MM.1S (cell line): ENCODE data around the gene CYB5RL.

Experiments
- DNase-seq: peaks from one replicate; pipeline ENCODE4 v3.0.0-alpha.2; 2015
- H2AFZ ChIP-seq: fragments of 300-600 bp; sonication (generic); 2 replicates; pipeline ENCODE4 v1.6.0; 2016; ENCODE audit warnings: antibody characterized with exemption, low read length
- H3F3A ChIP-seq: fragments of 300-600 bp; sonication (generic); 2 replicates; pipeline ENCODE4 v1.6.1; 2016; ENCODE audit warnings: mild to moderate bottlenecking, antibody characterized with exemption, low read length, moderate library complexity, mixed read lengths; ENCODE audit not compliant: insufficient read depth
- H3K27ac ChIP-seq: fragments of 300-600 bp; sonication (generic); 2 replicates; pipeline ENCODE4 v1.5.1; 2016; ENCODE audit warnings: mild to moderate bottlenecking, low read length
- H3K27me3 ChIP-seq: fragments of 300-600 bp; sonication (generic); replicated peaks from 2 replicates; pipeline ENCODE4 v1.6.0; 2016; ENCODE audit warnings: low read length; ENCODE audit not compliant: insufficient read depth
- H3K36me3 ChIP-seq: fragments of 300-600 bp; sonication (generic); replicated peaks from 2 replicates; pipeline ENCODE4 v1.6.1; 2016; ENCODE audit warnings: mild to moderate bottlenecking, low read length, mixed read lengths; ENCODE audit not compliant: insufficient read depth
- H3K4me1 ChIP-seq: fragments of 300-600 bp; sonication (generic); 2 replicates; pipeline ENCODE4 v1.6.1; 2016; ENCODE audit warnings: low read length, mixed read lengths
- H3K4me2 ChIP-seq: fragments of 300-600 bp; sonication (generic); 2 replicates; pipeline ENCODE4 v1.6.0; 2016; ENCODE audit warnings: low read depth, low read length
- H3K4me3 ChIP-seq: fragments of 300-600 bp; sonication (generic); 2 replicates; pipeline ENCODE4 v1.5.1; 2016; ENCODE audit warnings: low read length, mixed read lengths
- H3K79me2 ChIP-seq: fragments of 300-600 bp; sonication (generic); 2 replicates; pipeline ENCODE4 v1.6.1; 2016; ENCODE audit warnings: mixed run types, low read length, mixed read lengths
- H3K9ac ChIP-seq: fragments of 300-600 bp; sonication (generic); 2 replicates; pipeline ENCODE4 v1.6.1; 2016; ENCODE audit warnings: low read length, mixed read lengths
- H3K9me2 ChIP-seq: fragments of 300-600 bp; sonication (generic); replicated peaks from 2 replicates; pipeline ENCODE4 v1.6.1; 2016; ENCODE audit warnings: mild to moderate bottlenecking, low read length, mixed read lengths; ENCODE audit not compliant: insufficient read depth
- H3K9me3 ChIP-seq: fragments of 300-600 bp; sonication (generic); replicated peaks from 2 replicates; pipeline ENCODE4 v1.6.1; 2016; ENCODE audit warnings: mild to moderate bottlenecking, low read length, mixed read lengths; ENCODE audit not compliant: insufficient read depth
- H4K20me1 ChIP-seq: fragments of 300-600 bp; sonication (generic); 2 replicates; pipeline ENCODE4 v1.6.1; 2016; ENCODE audit warnings: mild to moderate bottlenecking, low read length, moderate library complexity, mixed read lengths; ENCODE audit not compliant: insufficient read depth
- EZH2 ChIP-seq: fragments of 300-600 bp; sonication (generic); optimal IDR thresholded peaks from 2 replicates; pipeline ENCODE3; 2017; ENCODE audit warnings: low read depth, mild to moderate bottlenecking, antibody characterized with exemption, low read length, mixed read lengths
- EZH2phosphoT487 ChIP-seq: fragments of 300-600 bp; sonication (generic); IDR thresholded peaks from 2 replicates; pipeline ENCODE4 v1.6.1; 2018; ENCODE audit warnings: antibody characterized with exemption, low read length
- TF ChIP-seq, protein P1 (sequence below): fragments of 300-600 bp; sonication (generic); IDR thresholded peaks from 2 replicates; pipeline ENCODE4 v1.5.1; 2016; ENCODE audit warnings: antibody characterized with exemption, low read length, mixed read lengths

The CYB5RL gene

DNA sequence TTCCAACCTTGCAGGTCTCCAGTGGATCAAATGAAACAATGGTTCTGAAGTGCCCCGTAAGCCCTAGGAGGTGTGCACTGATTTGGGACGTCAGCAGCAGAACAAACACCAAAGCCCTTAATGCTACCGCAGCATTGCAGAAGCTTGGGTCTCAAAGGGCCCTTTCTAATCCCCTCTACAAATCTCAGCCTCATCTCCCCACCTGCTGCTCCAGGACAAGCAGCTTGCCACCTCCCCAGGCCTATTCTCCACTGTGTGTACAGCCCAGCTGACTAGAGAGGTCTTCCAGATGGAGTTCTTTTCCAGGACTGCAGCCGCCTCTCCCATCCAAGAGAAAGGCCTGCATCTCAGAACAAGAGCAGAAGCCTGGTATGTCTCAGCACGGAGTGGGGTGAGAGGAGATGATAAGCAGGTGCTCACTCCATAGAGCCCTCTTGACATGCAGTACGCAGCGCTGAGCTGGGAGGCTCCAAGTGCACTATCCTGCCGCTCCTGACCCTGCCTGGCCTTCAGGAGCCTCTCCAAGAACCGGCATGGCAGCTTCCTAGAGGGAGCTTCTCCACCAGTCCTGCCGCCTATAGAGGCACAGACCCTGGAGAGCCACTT lies 46.4 kb upstream of the CYB5RL start:
- no peaks in the 10 kb centered on the region for H3K9me2 ChIP-seq
- no peak overlapping the region for H3K27ac ChIP-seq
- no peak for DNase-seq
- H3K4me3 ChIP-seq = no peak overlapping the region
- H3K4me1 ChIP-seq = no peaks in the 10 kb centered on the region
- no peak overlapping the region for H2AFZ ChIP-seq
- H3K79me2 ChIP-seq = no peaks in the 10 kb centered on the region
- H3K9me3 ChIP-seq = no peaks in the 10 kb centered on the region
- no peak overlapping the region for H3K9ac ChIP-seq
- no peaks in the 10 kb centered on the region for H3F3A ChIP-seq
- no peaks in the 10 kb centered on the region for H3K36me3 ChIP-seq
- no peaks in the 10 kb centered on the region for H3K27me3 ChIP-seq
- no peaks in the 10 kb centered on the region for H4K20me1 ChIP-seq
- no peak overlapping the region for H3K4me2 ChIP-seq
- TF ChIP-seq, protein P1, sequence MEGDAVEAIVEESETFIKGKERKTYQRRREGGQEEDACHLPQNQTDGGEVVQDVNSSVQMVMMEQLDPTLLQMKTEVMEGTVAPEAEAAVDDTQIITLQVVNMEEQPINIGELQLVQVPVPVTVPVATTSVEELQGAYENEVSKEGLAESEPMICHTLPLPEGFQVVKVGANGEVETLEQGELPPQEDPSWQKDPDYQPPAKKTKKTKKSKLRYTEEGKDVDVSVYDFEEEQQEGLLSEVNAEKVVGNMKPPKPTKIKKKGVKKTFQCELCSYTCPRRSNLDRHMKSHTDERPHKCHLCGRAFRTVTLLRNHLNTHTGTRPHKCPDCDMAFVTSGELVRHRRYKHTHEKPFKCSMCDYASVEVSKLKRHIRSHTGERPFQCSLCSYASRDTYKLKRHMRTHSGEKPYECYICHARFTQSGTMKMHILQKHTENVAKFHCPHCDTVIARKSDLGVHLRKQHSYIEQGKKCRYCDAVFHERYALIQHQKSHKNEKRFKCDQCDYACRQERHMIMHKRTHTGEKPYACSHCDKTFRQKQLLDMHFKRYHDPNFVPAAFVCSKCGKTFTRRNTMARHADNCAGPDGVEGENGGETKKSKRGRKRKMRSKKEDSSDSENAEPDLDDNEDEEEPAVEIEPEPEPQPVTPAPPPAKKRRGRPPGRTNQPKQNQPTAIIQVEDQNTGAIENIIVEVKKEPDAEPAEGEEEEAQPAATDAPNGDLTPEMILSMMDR = no peak

DNA sequence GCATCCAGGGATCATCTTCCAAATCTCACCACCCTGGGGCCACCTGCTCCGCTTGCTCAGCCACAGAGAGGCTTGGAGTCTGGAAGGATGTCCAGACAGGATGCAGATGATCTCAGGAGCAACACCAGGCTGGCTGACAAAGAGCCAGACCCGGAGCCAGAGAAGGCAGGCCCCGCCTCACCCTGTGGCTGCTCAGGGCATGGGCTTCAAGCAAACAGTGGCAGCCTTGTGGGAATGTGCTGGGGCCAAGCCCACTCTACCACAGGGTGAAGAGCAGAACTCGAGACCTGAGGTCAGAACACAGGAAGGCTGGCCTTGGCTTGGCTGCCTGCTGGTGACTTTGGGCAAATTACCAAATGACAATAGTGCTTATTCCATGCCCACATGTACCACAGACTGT lies 45.7 kb upstream of the CYB5RL start:
- no peaks in the 10 kb centered on the region for H3K4me1 ChIP-seq
- TF ChIP-seq EZH2phosphoT487 (no peak), EZH2 (no peak)
- TF ChIP-seq, protein P1 = no peak
- no peak for DNase-seq
- no peaks in the 10 kb centered on the region for H3F3A ChIP-seq
- H3K4me3 ChIP-seq = no peak overlapping the region
- H3K36me3 ChIP-seq = no peaks in the 10 kb centered on the region
- H3K4me2 ChIP-seq = no peak overlapping the region
- H3K27me3 ChIP-seq = no peaks in the 10 kb centered on the region
- H2AFZ ChIP-seq = no peak overlapping the region
- H3K9ac ChIP-seq = no peak overlapping the region
- H3K27ac ChIP-seq = no peak overlapping the region
- no peaks in the 10 kb centered on the region for H4K20me1 ChIP-seq
- no peaks in the 10 kb centered on the region for H3K9me3 ChIP-seq
- no peaks in the 10 kb centered on the region for H3K79me2 ChIP-seq
- H3K9me2 ChIP-seq = no peaks in the 10 kb centered on the region

DNA sequence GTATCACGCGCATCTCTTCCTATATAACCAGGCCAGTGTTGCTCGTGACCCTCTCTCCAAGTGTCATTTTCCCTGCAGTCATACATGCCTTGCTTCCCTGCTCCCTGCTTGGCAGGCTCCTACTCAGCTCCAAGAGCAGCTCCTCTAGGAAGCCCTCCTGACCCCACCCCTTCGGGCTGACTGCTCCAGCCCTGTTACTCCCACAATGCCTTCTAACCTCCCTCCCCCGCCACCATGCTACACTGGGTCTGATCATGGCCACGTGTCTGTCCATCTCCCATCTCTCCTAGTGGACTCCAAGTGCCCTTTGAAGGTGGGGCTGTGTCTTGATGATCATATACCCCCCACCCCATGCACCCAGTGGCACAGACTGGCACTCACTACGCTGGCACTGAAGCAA lies 44.8 kb upstream of the CYB5RL start:
- Histone ChIP-seq H3K27me3 (no peaks in the 10 kb centered on the region), H4K20me1 (no peaks in the 10 kb centered on the region), H3K9ac (no peak overlapping the region), H3K36me3 (no peaks in the 10 kb centered on the region), H2AFZ (no peak overlapping the region), H3K27ac (no peak overlapping the region), H3K4me1 (no peaks in the 10 kb centered on the region), H3K4me2 (no peak overlapping the region), H3K79me2 (no peaks in the 10 kb centered on the region), H3K9me2 (no peaks in the 10 kb centered on the region), H3F3A (no peaks in the 10 kb centered on the region), H3K4me3 (no peak overlapping the region), H3K9me3 (no peaks in the 10 kb centered on the region)
- no peak for TF ChIP-seq EZH2
- no peak for TF ChIP-seq EZH2phosphoT487
- TF ChIP-seq, protein P1 = no peak
- DNase-seq = no peak
